GM15510 (cell line): ENCODE results near the gene TBC1D24.

Source experiments
- POLR2A ChIP-seq: IDR thresholded peaks from 3 replicates; pipeline ENCODE4 v1.6.1; 2011; ENCODE audit warnings: borderline replicate concordance; ENCODE audit not compliant: insufficient read length; ENCODE audit errors: extremely low read depth

TBC1D24 gene

DNA sequence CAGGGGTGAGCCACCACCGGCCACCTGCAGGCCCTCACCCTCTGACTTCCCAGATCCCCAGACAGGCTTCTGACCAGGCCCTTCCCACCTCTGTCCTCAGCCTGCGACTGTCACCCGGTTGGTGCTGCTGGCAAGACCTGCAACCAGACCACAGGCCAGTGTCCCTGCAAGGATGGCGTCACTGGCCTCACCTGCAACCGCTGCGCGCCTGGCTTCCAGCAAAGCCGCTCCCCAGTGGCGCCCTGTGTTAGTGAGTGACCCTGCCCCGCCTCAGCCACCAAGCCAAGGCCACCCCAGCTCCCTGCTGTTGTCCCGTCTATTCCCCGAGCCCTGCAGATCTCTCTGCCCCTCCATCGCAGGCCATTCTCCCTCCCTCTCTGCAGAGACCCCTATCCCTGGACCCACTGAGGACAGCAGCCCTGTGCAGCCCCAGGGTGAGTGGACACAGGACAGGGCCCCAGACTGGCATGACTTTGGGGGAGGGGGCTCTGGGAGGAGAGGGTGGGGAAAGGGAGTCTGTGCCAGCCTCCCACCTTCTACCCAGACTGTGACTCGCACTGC lies 2.0 kb upstream of the TBC1D24 start:
- no peak for TF ChIP-seq POLR2A

DNA sequence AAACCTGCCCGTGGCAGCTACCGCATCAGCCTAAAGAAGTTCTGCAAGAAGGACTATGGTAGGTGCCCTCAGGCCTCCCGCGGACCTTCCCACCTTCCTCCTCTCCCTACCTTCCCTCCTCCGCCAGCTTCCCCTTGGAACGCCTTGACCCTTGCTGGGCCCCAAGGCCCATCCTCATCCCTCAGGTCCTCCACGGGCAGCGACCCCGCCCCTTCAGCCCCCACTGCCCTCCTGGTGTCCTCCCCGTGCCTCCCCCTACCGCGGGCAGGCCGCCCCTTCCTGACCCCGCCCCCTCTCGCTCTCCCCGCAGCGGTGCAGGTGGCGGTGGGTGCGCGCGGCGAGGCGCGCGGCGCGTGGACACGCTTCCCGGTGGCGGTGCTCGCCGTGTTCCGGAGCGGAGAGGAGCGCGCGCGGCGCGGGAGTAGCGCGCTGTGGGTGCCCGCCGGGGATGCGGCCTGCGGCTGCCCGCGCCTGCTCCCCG lies 1.4 kb upstream of the TBC1D24 start:
- TF ChIP-seq POLR2A: no peak

DNA sequence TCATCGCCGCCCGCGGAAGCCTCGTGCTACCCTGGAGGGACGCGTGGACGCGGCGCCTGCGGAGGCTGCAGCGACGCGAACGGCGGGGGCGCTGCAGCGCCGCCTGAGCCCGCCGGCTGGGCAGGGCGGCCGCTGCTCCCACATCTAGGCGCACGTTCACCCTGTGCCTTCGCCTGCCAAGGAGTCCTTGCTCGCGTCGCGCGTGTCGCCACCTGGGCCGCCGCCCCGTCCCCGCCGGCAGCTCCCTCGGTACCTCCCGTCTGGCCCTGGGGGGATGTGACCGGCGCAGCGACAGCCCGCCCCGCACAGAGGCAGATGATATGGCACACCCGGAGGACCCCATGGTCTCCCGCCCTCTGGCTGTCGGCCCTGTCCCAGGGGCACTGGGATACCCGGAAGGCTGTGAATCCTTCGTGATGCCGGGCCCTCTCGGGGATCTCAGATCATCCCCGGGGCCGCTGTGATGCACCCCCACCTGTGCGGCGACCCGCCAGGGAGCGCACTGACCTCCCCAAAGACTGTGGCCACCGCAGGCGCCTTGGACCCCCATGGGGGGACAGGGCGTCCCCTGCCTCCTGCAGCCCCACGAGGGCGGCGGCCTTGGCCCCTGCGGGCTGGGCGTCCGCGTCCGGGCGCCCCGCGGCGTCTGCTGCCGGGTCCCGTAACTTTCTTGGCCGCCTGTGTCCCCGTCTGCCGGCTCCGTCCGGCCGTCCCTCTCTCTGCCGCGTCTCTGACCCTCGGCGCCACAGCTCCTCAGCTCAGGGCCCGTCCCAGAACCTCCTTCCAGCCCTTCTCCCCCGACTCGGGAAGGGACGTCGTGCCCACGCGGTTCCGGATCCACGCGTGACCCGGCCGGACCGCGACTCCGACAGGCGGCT lies 689 bp upstream of the TBC1D24 start:
- TF ChIP-seq POLR2A: no peak

DNA sequence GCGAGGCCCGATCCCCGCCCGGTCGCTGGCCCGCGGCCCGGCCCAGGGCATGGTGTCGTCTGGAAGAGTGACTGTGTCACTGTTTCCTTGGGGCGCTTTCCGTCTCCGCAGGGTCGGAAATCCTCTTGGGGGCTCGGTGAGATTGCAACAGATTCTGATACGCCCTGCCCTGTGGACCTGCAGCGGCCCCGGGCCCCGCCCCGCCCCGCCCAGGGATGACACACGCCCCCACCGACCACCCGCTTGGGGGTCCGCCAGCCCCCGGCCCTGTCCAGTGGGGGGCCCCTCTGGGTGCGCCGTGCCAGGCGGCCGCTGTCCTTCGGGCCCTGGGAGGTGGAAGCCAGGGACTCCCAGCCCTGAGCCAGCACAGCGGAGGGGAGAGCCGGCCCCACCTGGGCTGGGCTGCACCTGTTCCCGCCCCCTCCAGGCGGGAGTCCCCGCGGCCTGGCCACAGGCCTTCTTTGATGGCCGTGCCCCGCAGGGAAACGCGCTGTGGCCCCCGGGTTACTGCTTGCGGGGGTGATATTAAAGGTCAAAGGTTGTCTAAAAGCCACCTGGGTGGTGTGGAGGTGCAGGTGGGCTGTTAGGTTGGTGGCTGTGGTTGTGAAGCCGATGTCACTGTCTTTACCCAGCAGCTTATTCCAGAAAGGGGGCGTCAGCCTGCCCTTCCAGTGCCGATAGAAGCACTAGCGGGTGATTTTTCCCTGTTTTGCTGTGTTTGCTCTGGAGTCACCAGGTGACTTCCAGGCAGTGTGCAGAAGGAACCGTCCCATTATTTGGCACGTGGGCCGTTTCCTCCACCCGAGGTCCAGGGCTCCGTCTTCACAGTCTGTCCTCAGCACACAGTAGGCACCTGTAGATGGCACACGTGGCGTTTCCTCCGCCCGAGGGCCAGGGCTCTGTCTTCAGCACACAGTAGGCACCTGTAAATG lies 752 bp downstream of the TBC1D24 start:
- TF ChIP-seq POLR2A: no peak

DNA sequence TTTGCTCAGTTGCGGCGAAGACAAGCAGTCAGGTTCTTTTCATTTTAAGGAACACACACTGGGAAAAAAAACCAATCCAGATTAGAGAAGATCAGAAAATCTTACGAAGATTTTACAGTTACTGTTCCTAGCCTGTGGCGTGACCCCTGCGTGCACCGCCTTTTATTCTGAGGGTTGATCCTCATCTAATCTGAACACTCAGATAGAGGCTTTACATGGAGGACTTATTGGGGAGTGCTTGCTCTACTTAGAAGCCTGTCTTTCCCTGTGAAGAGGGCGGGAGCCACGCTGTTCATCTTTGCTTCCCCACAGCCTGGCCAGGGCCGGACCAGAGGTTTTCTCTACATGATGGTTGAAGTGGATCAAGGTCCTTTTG lies 1.4 kb downstream of the TBC1D24 start:
- no peak for TF ChIP-seq POLR2A

DNA sequence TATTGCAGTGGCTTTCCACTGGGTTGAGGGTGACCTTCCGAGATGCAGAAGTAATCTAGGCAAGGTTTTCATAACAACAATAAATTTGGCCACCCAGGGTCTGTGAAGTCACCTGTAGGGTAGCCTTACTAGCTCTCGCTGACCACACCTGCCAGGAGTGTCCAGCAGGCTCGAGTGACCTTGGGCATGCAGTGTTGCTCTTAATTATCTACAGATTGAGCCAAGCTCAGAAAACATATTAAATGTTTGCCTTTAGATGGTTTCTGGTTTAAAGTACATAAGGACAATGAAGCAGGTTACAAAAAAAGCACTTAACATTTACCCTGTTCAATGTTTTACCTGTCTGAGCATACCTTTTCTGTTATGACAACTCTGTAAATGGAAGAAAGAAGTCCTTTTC lies 1.8 kb downstream of the TBC1D24 start:
- TF ChIP-seq POLR2A: no peak

DNA sequence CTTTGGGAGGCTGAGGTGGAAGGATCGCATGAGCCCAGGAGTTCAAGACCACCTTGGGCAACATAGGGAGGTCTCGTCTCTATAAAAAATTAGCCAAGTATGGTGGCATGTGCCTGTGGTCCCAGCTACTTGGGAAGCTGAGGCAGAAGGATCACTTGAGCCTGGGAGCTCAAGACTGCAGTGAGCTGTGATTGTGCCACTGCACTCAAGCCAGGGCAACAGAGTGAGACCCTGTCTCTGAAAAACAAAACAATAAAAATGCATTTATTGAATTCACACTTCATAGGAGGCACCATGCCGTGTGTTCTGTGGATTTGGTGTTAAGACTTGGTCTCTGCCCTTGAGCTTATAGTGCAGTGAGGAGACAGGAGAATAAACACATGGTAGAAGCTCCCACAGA lies 2.4 kb downstream of the TBC1D24 start:
- TF ChIP-seq POLR2A: no peak

DNA sequence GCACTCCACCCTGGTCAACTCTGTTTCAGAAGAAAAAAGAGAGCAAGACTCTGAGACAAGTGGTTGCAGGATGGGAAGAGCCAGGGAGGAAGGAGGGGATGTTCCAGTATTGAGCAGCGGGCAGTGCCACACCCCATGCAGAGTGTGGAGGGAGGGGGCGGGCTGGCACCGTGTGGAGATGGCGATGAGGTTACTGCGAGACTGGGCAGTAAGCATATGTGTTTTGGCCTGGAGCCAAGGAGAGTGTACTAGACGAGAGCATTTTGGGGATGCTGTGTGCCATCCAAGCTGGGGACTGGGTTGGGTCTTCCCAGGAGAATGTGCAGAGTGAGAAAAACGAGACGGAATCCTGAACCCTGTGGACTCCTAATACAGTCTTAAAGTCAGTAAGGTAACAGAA lies 3.4 kb downstream of the TBC1D24 start:
- no peak for TF ChIP-seq POLR2A

DNA sequence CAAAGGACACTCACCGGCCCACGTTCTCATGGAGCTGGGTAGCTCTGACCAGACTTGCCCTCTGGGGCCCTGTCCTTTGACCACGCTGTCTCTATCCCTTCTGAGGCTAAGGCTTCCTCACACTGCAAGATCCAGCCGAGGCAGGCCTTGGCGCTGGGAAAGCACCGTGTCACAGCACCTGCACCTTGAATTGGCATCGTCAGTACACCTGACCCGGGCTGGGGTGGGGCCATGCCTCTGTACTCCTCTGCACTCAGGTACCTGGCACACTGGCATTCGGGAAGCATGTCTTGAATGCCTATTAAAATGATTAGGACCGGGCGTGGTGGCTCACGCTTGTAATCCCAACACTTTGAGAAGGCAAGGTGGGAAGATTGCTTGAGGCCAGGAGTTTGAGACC lies 6.0 kb downstream of the TBC1D24 start:
- TF ChIP-seq POLR2A: no peak

DNA sequence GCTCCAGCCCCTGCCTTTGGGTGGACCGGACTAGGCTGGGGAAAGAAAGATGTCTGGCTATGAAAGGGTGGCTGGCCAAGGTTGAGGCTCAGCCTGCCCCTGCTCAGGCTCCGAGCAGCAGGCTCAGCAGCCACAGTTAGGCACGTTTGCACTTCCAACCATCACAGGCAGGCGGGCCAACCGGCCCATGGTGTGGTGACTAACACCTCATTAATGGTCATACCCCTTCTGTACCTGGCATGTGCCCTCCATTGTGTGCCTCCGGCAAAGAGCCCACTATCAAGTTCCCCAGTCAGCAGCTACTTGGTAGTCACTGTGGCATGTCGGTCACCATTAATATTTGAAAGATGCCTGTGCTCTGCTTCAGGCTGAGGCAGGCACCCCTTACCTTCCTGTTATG lies 6.7 kb downstream of the TBC1D24 start:
- no peak for TF ChIP-seq POLR2A

DNA sequence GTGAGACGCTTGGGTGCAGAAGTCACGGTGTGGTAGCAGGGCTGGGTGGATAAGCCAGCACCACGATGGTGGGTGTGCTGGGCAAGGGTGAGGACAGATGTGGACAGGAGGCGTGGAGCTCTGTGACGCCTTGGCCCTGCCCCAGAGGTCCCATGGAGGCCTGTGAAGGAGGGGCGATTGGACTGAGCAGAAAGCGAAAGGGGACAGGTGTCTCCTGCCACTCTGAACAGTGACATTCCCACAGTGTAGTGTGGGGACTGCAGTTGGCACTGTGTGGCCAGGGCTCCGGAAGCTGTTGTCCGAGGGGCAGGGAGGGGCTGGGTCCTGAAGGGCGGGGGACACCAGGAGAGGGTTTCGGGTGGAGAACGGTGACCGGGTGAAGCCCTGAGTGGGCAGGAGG lies 7.3 kb downstream of the TBC1D24 start:
- no peak for TF ChIP-seq POLR2A

DNA sequence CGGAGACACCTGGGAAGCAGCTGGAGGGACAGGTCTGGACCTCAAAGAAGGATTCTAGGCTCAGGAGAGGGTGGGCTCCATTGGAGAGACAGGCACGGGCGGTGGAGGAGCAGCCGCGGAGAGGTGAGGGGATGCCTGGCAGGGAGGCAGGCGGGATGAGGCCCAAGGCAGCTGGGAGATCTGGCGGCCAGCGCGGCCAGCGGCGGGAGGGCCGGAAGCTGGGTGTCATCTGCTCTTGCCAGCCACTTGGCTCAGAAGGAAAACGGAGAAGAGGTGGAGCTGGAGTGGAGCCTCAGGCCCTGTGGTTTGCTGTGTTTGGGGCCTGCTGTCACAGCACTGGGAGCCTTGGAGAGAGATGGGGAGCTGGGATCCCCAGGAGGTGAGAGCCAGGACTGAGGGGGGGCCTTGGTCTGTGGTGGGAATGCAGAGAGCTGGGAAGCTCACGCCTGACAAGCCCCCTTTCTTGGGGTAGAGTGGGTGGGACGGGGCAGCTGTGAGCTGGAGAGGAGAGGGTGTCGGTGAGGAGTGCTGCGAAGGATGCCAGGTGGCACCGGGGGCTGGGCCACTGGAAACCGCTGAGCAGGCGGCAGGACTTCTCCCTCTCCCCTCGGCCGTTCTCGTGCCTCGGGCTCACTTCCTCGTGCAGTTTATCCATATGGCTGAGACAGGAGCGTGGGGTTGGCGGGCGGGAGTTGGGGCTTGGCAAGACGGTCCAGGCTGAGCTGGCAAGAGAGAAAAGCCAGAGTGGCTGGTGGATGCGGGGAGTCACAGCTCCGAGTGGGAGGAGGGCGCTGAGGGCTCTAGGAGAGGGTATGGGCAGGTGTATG lies 8.0 kb downstream of the TBC1D24 start:
- no peak for TF ChIP-seq POLR2A

DNA sequence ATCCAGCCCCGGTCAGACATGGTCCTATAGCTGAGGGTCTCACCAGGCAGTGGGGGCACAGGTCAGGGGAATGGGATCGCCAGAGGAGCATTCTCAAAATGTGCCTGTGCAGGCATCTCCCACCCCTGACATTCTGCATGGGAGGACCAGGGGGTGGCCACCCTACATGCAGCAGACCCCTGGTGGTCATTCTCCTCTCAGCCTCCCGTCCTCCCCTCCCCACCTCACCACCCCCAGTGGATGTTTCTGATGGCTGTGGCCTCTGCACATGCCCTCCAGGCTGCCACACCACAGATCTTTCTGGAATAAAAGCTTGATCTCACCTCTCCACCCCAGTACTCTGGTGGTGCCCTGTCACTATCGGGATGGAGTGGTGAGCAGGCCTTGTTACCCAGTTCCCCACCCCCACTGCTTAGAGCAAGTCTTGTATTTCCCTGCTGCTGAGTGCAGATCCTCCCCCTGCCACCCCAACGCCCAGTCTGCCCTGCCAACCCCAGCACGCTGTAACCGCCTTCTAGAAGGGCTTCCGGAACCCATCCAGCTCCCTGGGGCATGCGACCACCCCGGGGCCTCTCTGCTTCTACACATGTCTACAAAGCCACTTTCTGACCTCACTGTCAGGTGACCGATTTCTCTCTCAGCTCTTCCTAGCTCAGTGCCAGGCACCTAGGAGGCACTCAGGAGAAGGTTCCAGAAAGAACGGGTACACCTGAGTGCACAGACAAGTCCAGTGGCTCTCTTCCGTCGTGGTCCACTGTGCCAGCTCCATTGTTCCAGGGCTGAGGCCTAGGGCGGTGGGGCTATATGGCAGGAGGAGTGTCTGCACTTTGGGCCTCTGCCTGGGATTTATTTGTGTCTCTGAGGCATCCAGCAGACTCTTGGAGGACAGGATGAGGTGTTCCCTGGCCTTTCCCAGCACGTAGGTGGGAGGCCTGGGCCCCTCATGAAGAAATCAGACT lies 9.3 kb downstream of the TBC1D24 start:
- TF ChIP-seq POLR2A: no peak

DNA sequence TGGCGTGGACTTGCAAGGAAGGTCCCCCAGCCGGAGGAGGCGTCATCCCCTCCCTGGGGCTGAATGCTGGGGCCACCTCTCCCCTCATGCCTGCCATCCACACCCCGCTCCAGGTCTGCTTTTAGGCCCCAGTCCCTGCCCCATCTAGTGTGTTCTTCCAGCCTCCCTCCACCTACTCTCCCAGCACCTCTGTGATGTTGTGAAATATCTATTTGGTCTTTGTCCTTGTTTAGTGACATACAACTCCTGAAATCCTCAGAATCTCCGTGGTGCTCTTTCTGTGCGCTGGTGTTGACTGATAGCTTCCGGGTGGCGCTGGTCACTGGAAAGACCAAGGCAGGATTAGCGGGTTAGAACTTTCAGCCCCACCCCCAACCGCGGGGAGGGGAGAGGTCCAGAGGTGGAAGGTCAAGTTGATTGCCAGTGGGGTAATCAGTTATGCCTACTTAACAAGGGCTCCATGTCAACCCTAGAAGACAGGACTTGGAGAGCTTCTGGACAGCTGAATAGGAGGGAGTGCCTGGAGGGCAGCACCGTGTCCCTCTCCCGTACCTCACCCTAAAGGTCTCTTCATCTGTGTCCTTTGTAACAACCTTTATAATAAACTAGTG lies 10.1 kb downstream of the TBC1D24 start:
- no peak for TF ChIP-seq POLR2A
